DOHH2 (cell line): ENCODE measurements around the gene TMEM63B.
"Not testable (repeated sequence)": the region's sequence is repeated elsewhere in the genome, so short reads cannot be mapped to it uniquely, and the experiment has no call there.

Experiments
- H3F3A ChIP-seq: fragments of 200-600 bp; sonication (generic), shearing (Covaris generic); 2 replicates; pipeline ENCODE4 v1.6.0; 2016; ENCODE audit warnings: antibody characterized with exemption, mild to moderate bottlenecking; ENCODE audit not compliant: control insufficient read depth, insufficient read depth
- H3K27ac ChIP-seq: fragments of 200-600 bp; sonication (generic); 2 replicates; pipeline ENCODE4 v1.5.1; 2014; ENCODE audit warnings: low read depth, mild to moderate bottlenecking, low read length, moderate library complexity
- H3K27me3 ChIP-seq: fragments of 200-600 bp; sonication (generic); 2 replicates; pipeline ENCODE4 v1.6.1; 2014; ENCODE audit warnings: mild to moderate bottlenecking, low read length, mixed read lengths; ENCODE audit not compliant: control insufficient read depth
- H3K36me3 ChIP-seq: fragments of 200-600 bp; sonication (generic); 2 replicates; pipeline ENCODE4 v1.6.1; 2014; ENCODE audit warnings: mild to moderate bottlenecking, low read length, moderate library complexity, mixed read lengths; ENCODE audit not compliant: control insufficient read depth
- H3K4me1 ChIP-seq: fragments of 200-600 bp; sonication (generic); 2 replicates; pipeline ENCODE4 v1.6.1; 2014; ENCODE audit warnings: mild to moderate bottlenecking, low read length, mixed read lengths; ENCODE audit not compliant: control insufficient read depth
- H3K4me2 ChIP-seq: fragments of 200-600 bp; sonication (generic); 2 replicates; pipeline ENCODE4 v1.6.0; 2014; ENCODE audit warnings: mild to moderate bottlenecking, low read length, moderate library complexity
- H3K4me3 ChIP-seq: fragments of 200-600 bp; sonication (generic); 2 replicates; pipeline ENCODE4 v1.5.1; 2014; ENCODE audit warnings: mild to moderate bottlenecking, low read length, mixed read lengths
- H3K79me2 ChIP-seq: fragments of 200-600 bp; sonication (generic); 2 replicates; pipeline ENCODE4 v1.6.1; 2014; ENCODE audit warnings: mild to moderate bottlenecking, low read length, mixed read lengths; ENCODE audit not compliant: control insufficient read depth
- H3K9me2 ChIP-seq: fragments of 200-600 bp; sonication (generic); replicated peaks from 2 replicates; pipeline ENCODE4 v1.6.1; 2014; ENCODE audit warnings: mild to moderate bottlenecking, low read length, mixed read lengths; ENCODE audit not compliant: control insufficient read depth
- H3K9me3 ChIP-seq: fragments of 200-600 bp; sonication (generic); 2 replicates; pipeline ENCODE4 v1.6.1; 2014; ENCODE audit warnings: antibody characterized with exemption, low read length, mixed read lengths; ENCODE audit not compliant: control insufficient read depth, insufficient read depth
- H4K20me1 ChIP-seq: fragments of 200-600 bp; sonication (generic); 2 replicates; pipeline ENCODE4 v1.6.0; 2014; ENCODE audit warnings: low read depth, mild to moderate bottlenecking, antibody characterized with exemption, low read length, moderate library complexity; ENCODE audit not compliant: control insufficient read depth, insufficient read depth
- EZH2phosphoT487 ChIP-seq: fragments of 200-600 bp; sonication (generic); IDR thresholded peaks from 2 replicates; pipeline ENCODE4 v1.6.1; 2017; ENCODE audit warnings: borderline replicate concordance, mild to moderate bottlenecking, antibody characterized with exemption, low read length, moderate library complexity, mixed read lengths
- TF ChIP-seq, protein P1 (sequence below): fragments of 200-600 bp; sonication (generic); IDR thresholded peaks from one replicate; pipeline ENCODE4 v1.5.1; 2014; ENCODE audit warnings: antibody characterized with exemption, mild to moderate bottlenecking, low read depth, low read length; ENCODE audit not compliant: poor library complexity, severe bottlenecking

The TMEM63B gene

DNA sequence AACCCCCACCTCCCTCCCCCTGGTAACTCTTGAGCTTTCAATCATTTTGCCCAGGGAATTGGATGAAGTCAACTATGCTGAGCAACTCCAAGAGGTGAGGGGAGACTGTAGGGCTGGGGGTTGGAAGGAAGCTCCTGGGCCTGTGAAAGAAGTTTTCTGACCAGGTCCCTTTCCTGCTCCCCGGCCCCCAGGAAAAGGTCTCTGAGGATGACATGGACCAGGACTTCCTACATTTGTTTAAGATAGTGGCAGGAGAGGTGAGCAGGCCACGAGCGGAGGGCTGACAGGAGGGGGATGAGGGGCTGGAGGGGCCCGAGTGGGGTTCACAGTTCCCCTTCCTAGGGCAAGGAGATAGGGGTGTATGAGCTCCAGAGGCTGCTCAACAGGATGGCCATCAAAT lies 53.1 kb downstream of the TMEM63B start:
- Histone ChIP-seq H3K27me3 (peaks cover 14% of the 10 kb centered on the region), H3K4me3 (no peak overlapping the region), H3K36me3 (no peaks in the 10 kb centered on the region), H4K20me1 (no peaks in the 10 kb centered on the region), H3K27ac (no peak overlapping the region), H3F3A (no peaks in the 10 kb centered on the region; the same call in 1 of the 2 replicates), H3K79me2 (no peaks in the 10 kb centered on the region), H3K9me2 (no peaks in the 10 kb centered on the region), H3K4me2 (no peak overlapping the region), H3K4me1 (peaks cover 9% of the 10 kb centered on the region), H3K9me3 (no peaks in the 10 kb centered on the region)
- TF ChIP-seq EZH2phosphoT487 = no peak
- TF ChIP-seq, protein P1, sequence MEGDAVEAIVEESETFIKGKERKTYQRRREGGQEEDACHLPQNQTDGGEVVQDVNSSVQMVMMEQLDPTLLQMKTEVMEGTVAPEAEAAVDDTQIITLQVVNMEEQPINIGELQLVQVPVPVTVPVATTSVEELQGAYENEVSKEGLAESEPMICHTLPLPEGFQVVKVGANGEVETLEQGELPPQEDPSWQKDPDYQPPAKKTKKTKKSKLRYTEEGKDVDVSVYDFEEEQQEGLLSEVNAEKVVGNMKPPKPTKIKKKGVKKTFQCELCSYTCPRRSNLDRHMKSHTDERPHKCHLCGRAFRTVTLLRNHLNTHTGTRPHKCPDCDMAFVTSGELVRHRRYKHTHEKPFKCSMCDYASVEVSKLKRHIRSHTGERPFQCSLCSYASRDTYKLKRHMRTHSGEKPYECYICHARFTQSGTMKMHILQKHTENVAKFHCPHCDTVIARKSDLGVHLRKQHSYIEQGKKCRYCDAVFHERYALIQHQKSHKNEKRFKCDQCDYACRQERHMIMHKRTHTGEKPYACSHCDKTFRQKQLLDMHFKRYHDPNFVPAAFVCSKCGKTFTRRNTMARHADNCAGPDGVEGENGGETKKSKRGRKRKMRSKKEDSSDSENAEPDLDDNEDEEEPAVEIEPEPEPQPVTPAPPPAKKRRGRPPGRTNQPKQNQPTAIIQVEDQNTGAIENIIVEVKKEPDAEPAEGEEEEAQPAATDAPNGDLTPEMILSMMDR = no peak

DNA sequence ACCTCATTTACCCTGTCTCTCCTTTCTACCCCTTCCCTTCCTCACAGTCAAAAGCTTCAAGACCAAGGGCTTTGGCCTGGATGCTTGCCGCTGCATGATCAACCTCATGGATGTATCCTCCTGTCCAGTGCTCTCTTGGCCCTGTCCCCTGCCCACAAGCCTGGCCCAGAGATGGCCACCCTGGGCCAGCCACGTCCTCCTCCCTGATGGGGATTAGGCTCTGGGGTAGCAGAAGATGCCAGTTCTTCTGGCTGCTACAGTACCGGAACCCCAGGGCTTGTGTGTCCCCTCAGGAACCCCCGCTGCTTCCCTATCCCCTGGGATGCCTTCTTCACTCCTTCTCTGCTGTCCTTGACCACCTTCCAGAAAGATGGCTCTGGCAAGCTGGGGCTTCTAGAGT lies 53.5 kb downstream of the TMEM63B start:
- no peak overlapping the region for H3K4me3 ChIP-seq
- H3K4me1 ChIP-seq = peaks cover 11% of the 10 kb centered on the region
- no peak for TF ChIP-seq EZH2phosphoT487
- no peaks in the 10 kb centered on the region for H3K9me2 ChIP-seq
- no peaks in the 10 kb centered on the region for H3K9me3 ChIP-seq
- no peak overlapping the region for H3K27ac ChIP-seq
- H3K27me3 ChIP-seq = peaks cover 14% of the 10 kb centered on the region
- no peak overlapping the region for H3K4me2 ChIP-seq
- H4K20me1 ChIP-seq = no peaks in the 10 kb centered on the region
- no peaks in the 10 kb centered on the region for H3K36me3 ChIP-seq
- H3F3A ChIP-seq = no peaks in the 10 kb centered on the region; the same call in 1 of the 2 replicates
- H3K79me2 ChIP-seq = no peaks in the 10 kb centered on the region

DNA sequence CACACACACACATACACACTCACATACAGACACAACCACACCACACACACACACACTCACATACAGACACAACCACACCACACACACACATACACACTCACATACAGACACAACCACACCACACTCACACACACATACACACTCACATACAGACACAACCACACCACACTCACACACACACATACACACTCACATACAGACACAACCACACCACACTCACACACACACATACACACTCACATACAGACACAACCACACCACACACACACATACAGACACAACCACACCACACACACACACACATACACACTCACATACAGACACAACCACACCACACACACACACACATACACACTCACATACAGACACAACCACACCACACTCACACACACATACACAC lies 54.4 kb downstream of the TMEM63B start:
- not testable (repeated sequence) for H3K4me1 ChIP-seq, H3K27me3 ChIP-seq, H3K27ac ChIP-seq, H4K20me1 ChIP-seq, H3F3A ChIP-seq, H3K4me3 ChIP-seq, H3K9me2 ChIP-seq, H3K9me3 ChIP-seq, H3K4me2 ChIP-seq, H3K79me2 ChIP-seq, H3K36me3 ChIP-seq

DNA sequence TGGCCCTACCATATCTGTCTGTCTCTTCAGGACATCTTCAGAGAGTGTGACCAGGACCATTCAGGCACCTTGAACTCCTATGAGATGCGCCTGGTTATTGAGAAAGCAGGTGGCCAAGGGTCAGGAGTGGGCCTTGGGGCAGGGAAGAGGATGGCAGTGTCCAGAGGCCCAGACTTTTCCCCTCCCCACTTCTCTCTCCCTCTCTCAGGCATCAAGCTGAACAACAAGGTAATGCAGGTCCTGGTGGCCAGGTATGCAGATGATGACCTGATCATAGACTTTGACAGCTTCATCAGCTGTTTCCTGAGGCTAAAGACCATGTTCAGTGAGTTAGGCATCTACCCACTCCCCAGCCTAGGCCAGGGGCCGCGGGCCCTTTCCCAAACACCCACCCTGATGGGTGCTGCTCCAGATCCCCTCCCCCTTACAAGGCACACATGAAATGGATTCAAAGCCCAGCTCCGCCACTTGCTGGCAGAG lies 55.6 kb downstream of the TMEM63B start:
- H3K36me3 ChIP-seq = no peaks in the 10 kb centered on the region
- TF ChIP-seq, protein P1 = no peak
- TF ChIP-seq EZH2phosphoT487 = no peak
- no peak overlapping the region for H3K4me2 ChIP-seq
- no peak overlapping the region for H3K27ac ChIP-seq
- no peaks in the 10 kb centered on the region for H3K79me2 ChIP-seq
- no peak overlapping the region for H3K4me3 ChIP-seq
- no peaks in the 10 kb centered on the region for H3K9me2 ChIP-seq
- peaks cover 5% of the 10 kb centered on the region; the same call in 1 of the 2 replicates for H3K4me1 ChIP-seq
- no peaks in the 10 kb centered on the region for H4K20me1 ChIP-seq
- H3K9me3 ChIP-seq = no peaks in the 10 kb centered on the region
- no peaks in the 10 kb centered on the region; the same call in 1 of the 2 replicates for H3F3A ChIP-seq
- 0 out of 2 replicates have a peak, but pooled peaks cover 3% of the 10 kb centered on the region for H3K27me3 ChIP-seq
